Gastrocnemius medialis (tissue), 4 donors: ENCODE results near the gene CCDC27. TPM values are rescaled to one million over a fixed set of nuclear protein-coding genes. Genes with fewer than 3 reads are reported as not detected.

ENCODE experiments used
- ATAC-seq, 2 donors: fragments of 150-250 bp; one replicate each; pipeline ENCODE4 v1.9.1; 2016
- DNase-seq, 2 donors: peaks; one replicate each; pipeline ENCODE4 v3.0.0-alpha.2; 2019
- H3K27ac ChIP-seq, 4 donors: fragments of 200-600 bp; sonication (generic); 1 replicate in 1 of 4; 2 replicates in 3 of 4; pipeline ENCODE4 v1.5.1; 2016 to 2018; ENCODE audit warnings: mild to moderate bottlenecking in 2 of 4, moderate library complexity in 1 of 4
- H3K27me3 ChIP-seq, 3 donors: fragments of 200-600 bp; sonication (generic) in 2 of 3; 1 replicate in 1 of 3; 2 replicates in 2 of 3; pipeline versions ENCODE4 v1.5.1 to v1.6.0; 2016 to 2019; ENCODE audit warnings: mild to moderate bottlenecking in 1 of 3, moderate library complexity in 1 of 3
- H3K36me3 ChIP-seq, 2 donors: fragments of 200-600 bp; sonication (generic) in 1 of 2; one replicate each; pipeline ENCODE4 v1.5.1; 2017 to 2018
- H3K4me1 ChIP-seq, 2 donors: fragments of 200-600 bp; sonication (generic) in 1 of 2; one replicate each; pipeline ENCODE4 v1.5.1; 2016 to 2017; ENCODE audit warnings: mild to moderate bottlenecking in 2 of 2
- H3K4me3 ChIP-seq, 4 donors: fragments of 200-600 bp; sonication (generic) in 3 of 4; 1 replicate in 1 of 4; 2 replicates in 3 of 4; pipeline ENCODE4 v1.5.1; 2016 to 2019; ENCODE audit warnings: mild to moderate bottlenecking in 2 of 4
- H3K9me3 ChIP-seq, 3 donors: fragments of 200-600 bp; sonication (generic) in 2 of 3; 1 replicate in 1 of 3; 2 replicates in 2 of 3; pipeline ENCODE4 v1.5.1; 2016 to 2019
- CTCF ChIP-seq, 5 experiments: fragments of 450-650 bp in 3 of 5; fragments of 200-600 bp in 2 of 5; sonication (generic) in 2 of 5; IDR thresholded peaks in 4 of 5; conservative IDR thresholded peaks in 1 of 5; 1 replicate in 4 of 5; 2 replicates in 1 of 5; pipeline ENCODE4 v1.5.1; 2016 to 2019; ENCODE audit warnings: antibody characterized with exemption in 5 of 5, mild to moderate bottlenecking in 3 of 5, moderate library complexity in 3 of 5
- POLR2A ChIP-seq, 2 donors: fragments of 450-650 bp; IDR thresholded peaks; one replicate each; pipeline ENCODE4 v1.6.1; 2017; ENCODE audit warnings: antibody characterized with exemption in 2 of 2, mild to moderate bottlenecking in 2 of 2, moderate library complexity in 2 of 2
- in situ Hi-C, 4 donors: fragments of 200-750 bp; cut with MboI; loops; one replicate each; pipeline versions ENCODE4 v1.15.0 to v1.8.0; 2017; ENCODE audit warnings: low sequenced_read_pairs in 4 of 4
- intact Hi-C: fragments of 100-400 bp; cut with DNase I; formaldehyde crosslinking; loops from one replicate; pipeline ENCODE4 v1.15.1; 2023; ENCODE audit warnings: low total_unique reads
- total RNA-seq, 4 donors: library from RNA; depleted of rRNA; stranded (reverse); fragments of >200 nt; gene quantifications; one replicate each; pipeline versions ENCODE4 v1.1.0 to v1.2.3, GENCODE V29; 2016

The CCDC27 gene
- total RNA-seq, 4 donors from 2014 or later: 0.09 TPM; not detected in 3

- H3K27me3 ChIP-seq: peaks cover 7 to 17% (median 16%) of the 10 kb centered on the region in 3 donors
- no peaks in the 10 kb centered on the region for H3K9me3 ChIP-seq
- TF ChIP-seq CTCF (IDR thresholded peaks at IDR 0.05 in 4 of 5, conservative IDR thresholded peaks at IDR 0.05 in 1 of 5) (no peak), POLR2A (IDR thresholded peaks at IDR 0.05) (no peak)
- ATAC-seq (no peak), DNase-seq (no peak)
- H3K4me3 ChIP-seq: no peak overlapping the region
- H3K36me3 ChIP-seq: no peaks in the 10 kb centered on the region
- H3K4me1 ChIP-seq: peaks cover 12 to 14% of the 10 kb centered on the region in 2 donors
- in situ Hi-C loops (no loop called here), intact Hi-C loops (no loop called here)
- H3K27ac ChIP-seq: no peak overlapping the region
These were observed 25.0 kb upstream of the CCDC27 start for GRCh38 chr1:3727042-3727824.

- Histone ChIP-seq H3K9me3 (no peaks in the 10 kb centered on the region), H3K4me1 (peaks cover 15% of the 10 kb centered on the region in 2 donors), H3K27me3 (peaks cover 7 to 17% (median 16%) of the 10 kb centered on the region in 3 donors), H3K27ac (no peak overlapping the region), H3K36me3 (no peaks in the 10 kb centered on the region), H3K4me3 (no peak overlapping the region)
- in situ Hi-C loops: no loop called here
- intact Hi-C loops: no loop called here
- no peak for DNase-seq
- no peak for TF ChIP-seq CTCF (IDR thresholded peaks at IDR 0.05 in 4 of 5, conservative IDR thresholded peaks at IDR 0.05 in 1 of 5)
- no peak for TF ChIP-seq POLR2A (IDR thresholded peaks at IDR 0.05)
- no peak for ATAC-seq
These were observed 24.1 kb upstream of the CCDC27 start for GRCh38 chr1:3727825-3728776.

GRCh38 chr1:3729594-3730542 is 22.4 kb upstream of the CCDC27 start:
- Histone ChIP-seq H3K27me3 (peaks cover 7 to 17% (median 16%) of the 10 kb centered on the region in 3 donors), H3K27ac (no peak overlapping the region), H3K36me3 (no peaks in the 10 kb centered on the region), H3K4me1 (peaks cover 15% of the 10 kb centered on the region in 2 donors), H3K9me3 (no peaks in the 10 kb centered on the region), H3K4me3 (no peak overlapping the region)
- TF ChIP-seq POLR2A (IDR thresholded peaks at IDR 0.05) (no peak), CTCF (IDR thresholded peaks at IDR 0.05 in 4 of 5, conservative IDR thresholded peaks at IDR 0.05 in 1 of 5) (no peak)
- ATAC-seq (no peak), DNase-seq (no peak)
- in situ Hi-C loops: no loop called here
- intact Hi-C loops: no loop called here

- Histone ChIP-seq H3K4me3 (no peak overlapping the region), H3K27me3 (peaks cover 7 to 17% (median 16%) of the 10 kb centered on the region in 3 donors), H3K4me1 (peaks cover 18 to 20% of the 10 kb centered on the region in 2 donors), H3K36me3 (no peaks in the 10 kb centered on the region), H3K27ac (no peak overlapping the region), H3K9me3 (no peaks in the 10 kb centered on the region)
- in situ Hi-C loops: no loop called here
- intact Hi-C loops: no loop called here
- DNase-seq (no peak), ATAC-seq (no peak)
- no peak for TF ChIP-seq POLR2A (IDR thresholded peaks at IDR 0.05)
- TF ChIP-seq CTCF (IDR thresholded peaks at IDR 0.05 in 4 of 5, conservative IDR thresholded peaks at IDR 0.05 in 1 of 5): no peak
These were observed 21.6 kb upstream of the CCDC27 start for GRCh38 chr1:3730543-3731247.
